IMR-90 (cell line): Measurements from ENCODE around the gene ETV7. TPM values are rescaled to one million over a fixed set of nuclear protein-coding genes. Genes with fewer than 3 reads are reported as not detected.
"Not testable (repeated sequence)": the region's sequence is repeated elsewhere in the genome, so short reads cannot be mapped to it uniquely, and the experiment has no call there.

Experiments used
- ATAC-seq: fragments of 200-7000 bp; cut with Tn5 transposase; 2 replicates; pipeline ENCODE4 v1.9.1; 2020; ENCODE audit warnings: low read depth, mild to moderate bottlenecking, moderate library complexity
- BruUV-seq: library from RNA; stranded (reverse); fragments of 400-500 nt; replicated peaks from 2 replicates; lab custom pipeline; 2021; lab: Mats Ljungman, UMichigan
- CTCF ChIA-PET: fragments of 300-600 bp; formaldehyde crosslinking; extraction: SDS; loops from one replicate; lab custom pipeline; 2021; ENCODE audit warnings: antibody characterized with exemption; lab: Yijun Ruan, JAX
- POLR2A ChIA-PET: fragments of 300-600 bp; sonication (Branson Sonifier 250); formaldehyde crosslinking; loops from one replicate; lab custom pipeline; 2022; ENCODE audit warnings: antibody characterized with exemption; ENCODE audit not compliant: unreplicated experiment; lab: Charles Lee
- DNase-seq: peaks from one replicate; pipeline ENCODE4 v3.0.0; 2013
- H2AFZ ChIP-seq: replicated peaks from 2 replicates; pipeline ENCODE3; 2013; ENCODE audit warnings: low read length, mild to moderate bottlenecking; ENCODE audit not compliant: poor library complexity
- H2AK5ac ChIP-seq: 2 replicates; pipeline ENCODE4 v1.6.1; 2013; ENCODE audit warnings: low read depth, low read length, inconsistent platforms
- H2AK9ac ChIP-seq: replicated peaks from 2 replicates; pipeline ENCODE3; 2013; ENCODE audit warnings: mild to moderate bottlenecking, low read depth, low read length, moderate library complexity; ENCODE audit not compliant: poor library complexity
- H2BK120ac ChIP-seq: 2 replicates; pipeline ENCODE4 v1.6.1; 2013; ENCODE audit warnings: low read depth, low read length, inconsistent platforms
- H2BK15ac ChIP-seq: 3 replicates; pipeline ENCODE4 v1.6.1; 2013; ENCODE audit warnings: low read depth, low read length, inconsistent platforms
- H2BK20ac ChIP-seq: 2 replicates; pipeline ENCODE4 v1.6.1; 2013; ENCODE audit warnings: low read depth, mild to moderate bottlenecking, inconsistent platforms, low read length, moderate library complexity
- H2BK5ac ChIP-seq: 2 replicates; pipeline ENCODE4 v1.6.1; 2013; ENCODE audit warnings: mild to moderate bottlenecking, low read depth, low read length, inconsistent platforms; ENCODE audit not compliant: poor library complexity, severe bottlenecking
- H3K14ac ChIP-seq: replicated peaks from 2 replicates; pipeline ENCODE4 v1.6.1; 2013; ENCODE audit warnings: low read depth, low read length, inconsistent platforms
- H3K18ac ChIP-seq: 2 replicates; pipeline ENCODE4 v1.6.1; 2013; ENCODE audit warnings: low read depth, low read length, control low read depth
- H3K23ac ChIP-seq: 2 replicates; pipeline ENCODE4 v1.6.1; 2013; ENCODE audit warnings: low read depth, low read length, inconsistent platforms
- H3K27ac ChIP-seq: 2 replicates; pipeline ENCODE4 v1.5.1; 2013; ENCODE audit warnings: mild to moderate bottlenecking, control low read depth, low read length; ENCODE audit not compliant: insufficient read depth
- H3K27me3 ChIP-seq: 2 replicates; pipeline ENCODE4 v1.6.1; 2013; ENCODE audit warnings: low read length; ENCODE audit not compliant: control insufficient read depth, insufficient read depth
- H3K36me3 ChIP-seq: 2 replicates; pipeline ENCODE4 v1.6.1; 2013; ENCODE audit warnings: low read length, mixed read lengths; ENCODE audit not compliant: control insufficient read depth, insufficient read depth
- H3K4ac ChIP-seq: 2 replicates; pipeline ENCODE4 v1.6.1; 2013; ENCODE audit warnings: low read depth, low read length, inconsistent platforms
- H3K4me1 ChIP-seq: 2 replicates; pipeline ENCODE4 v1.6.1; 2013; ENCODE audit warnings: low read length, mixed read lengths; ENCODE audit not compliant: control insufficient read depth, insufficient read depth
- H3K4me2 ChIP-seq: 2 replicates; pipeline ENCODE4 v1.6.1; 2013; ENCODE audit warnings: low read depth, mild to moderate bottlenecking, control low read depth, low read length, moderate library complexity
- H3K4me3 ChIP-seq: 2 replicates; pipeline ENCODE4 v1.5.1; 2013; ENCODE audit warnings: low read depth, mild to moderate bottlenecking, control low read depth, low read length, moderate library complexity; ENCODE audit not compliant: insufficient read depth
- H3K56ac ChIP-seq: 2 replicates; pipeline ENCODE4 v1.6.1; 2013; ENCODE audit warnings: low read length, inconsistent platforms; ENCODE audit not compliant: insufficient read depth; ENCODE audit errors: extremely low read depth
- H3K79me1 ChIP-seq, 2 experiments: 2 replicates each; pipeline ENCODE4 v1.6.1; 2013; ENCODE audit warnings: low read length in 2 of 2, inconsistent platforms in 1 of 2, low read depth in 1 of 2
- H3K9ac ChIP-seq: 2 replicates; pipeline ENCODE4 v1.6.1; 2013; ENCODE audit warnings: low read depth, low read length, control low read depth
- H3K9me1 ChIP-seq: 2 replicates; pipeline ENCODE4 v1.6.1; 2013; ENCODE audit warnings: low read length, inconsistent platforms; ENCODE audit not compliant: insufficient read depth
- H3K9me3 ChIP-seq: 2 replicates; pipeline ENCODE4 v1.6.1; 2013; ENCODE audit warnings: low read length; ENCODE audit not compliant: control insufficient read depth, insufficient read depth
- H4K20me1 ChIP-seq: 2 replicates; pipeline ENCODE4 v1.6.1; 2013; ENCODE audit warnings: low read length, inconsistent platforms; ENCODE audit not compliant: insufficient read depth
- H4K5ac ChIP-seq: 2 replicates; pipeline ENCODE4 v1.6.1; 2013; ENCODE audit warnings: mild to moderate bottlenecking, low read depth, low read length, control low read depth
- H4K8ac ChIP-seq, 2 experiments: 2 replicates each; pipeline ENCODE4 v1.6.1; 2013; ENCODE audit warnings: low read depth in 2 of 2, low read length in 2 of 2, control low read depth in 1 of 2, inconsistent platforms in 1 of 2
- H4K91ac ChIP-seq: 2 replicates; pipeline ENCODE4 v1.6.1; 2013; ENCODE audit warnings: low read depth, low read length, inconsistent platforms; ENCODE audit not compliant: insufficient read depth
- RCOR1 ChIP-seq: IDR thresholded peaks from 2 replicates; pipeline ENCODE4 v1.6.1; 2012; ENCODE audit warnings: mild to moderate bottlenecking, low read length, improper control_type of control experiment; ENCODE audit not compliant: insufficient replicate concordance
- SMC3 ChIP-seq: fragments of 150-350 bp; IDR thresholded peaks from 2 replicates; pipeline ENCODE4 v1.6.1; 2016; ENCODE audit warnings: low read depth, mild to moderate bottlenecking, antibody characterized with exemption, low read length, moderate library complexity
- WGBS, 2 experiments: methylation state at CpG; one replicate each; pipeline versions ENCODE4 v1.1.5 to v1.1.7; 2013; ENCODE audit warnings: missing lambda C conversion rate in 2 of 2; ENCODE audit not compliant: insufficient read length in 1 of 2; ENCODE audit errors: extremely low coverage in 2 of 2; 5-methylcytosine and 5-hydroxymethylcytosine counted together
- dilution Hi-C: fragments of 300-500 bp; cut with HindIII; formaldehyde crosslinking; loops from one replicate; pipeline ENCODE4 v1.14.3; 2018; ENCODE audit warnings: low sequenced_read_pairs; ENCODE audit not compliant: unreplicated experiment
- in situ Hi-C: fragments of 300-500 bp; cut with MboI; formaldehyde crosslinking; loops from 3 replicates; pipeline ENCODE4 v1.14.3; 2019; ENCODE audit warnings: low sequenced_read_pairs, inconsistent platforms, mixed read lengths
- intact Hi-C: fragments of 100-400 bp; cut with micrococcal nuclease; formaldehyde crosslinking; loops from 2 replicates; pipeline ENCODE4 v1.10.0; 2022
- polyA plus RNA-seq, 3 experiments: library from polyadenylated mRNA; depleted of rRNA; stranded (reverse); fragments of >200 nt; gene quantifications; 2 replicates each; pipeline ENCODE4 v1.2.3, GENCODE V29; 2012; ENCODE audit warnings: low replicate concordance in 1 of 3
- total RNA-seq: library from RNA; depleted of rRNA; stranded (reverse); fragments of >200 nt; gene quantifications from 2 replicates; pipeline ENCODE4 v1.2.3, GENCODE V29; 2012

ETV7 gene
- total and polyA plus RNA-seq, 2 of the 4 experiments (the other 2 are of a cell fraction): 0.17 to 0.18 TPM

DNA sequence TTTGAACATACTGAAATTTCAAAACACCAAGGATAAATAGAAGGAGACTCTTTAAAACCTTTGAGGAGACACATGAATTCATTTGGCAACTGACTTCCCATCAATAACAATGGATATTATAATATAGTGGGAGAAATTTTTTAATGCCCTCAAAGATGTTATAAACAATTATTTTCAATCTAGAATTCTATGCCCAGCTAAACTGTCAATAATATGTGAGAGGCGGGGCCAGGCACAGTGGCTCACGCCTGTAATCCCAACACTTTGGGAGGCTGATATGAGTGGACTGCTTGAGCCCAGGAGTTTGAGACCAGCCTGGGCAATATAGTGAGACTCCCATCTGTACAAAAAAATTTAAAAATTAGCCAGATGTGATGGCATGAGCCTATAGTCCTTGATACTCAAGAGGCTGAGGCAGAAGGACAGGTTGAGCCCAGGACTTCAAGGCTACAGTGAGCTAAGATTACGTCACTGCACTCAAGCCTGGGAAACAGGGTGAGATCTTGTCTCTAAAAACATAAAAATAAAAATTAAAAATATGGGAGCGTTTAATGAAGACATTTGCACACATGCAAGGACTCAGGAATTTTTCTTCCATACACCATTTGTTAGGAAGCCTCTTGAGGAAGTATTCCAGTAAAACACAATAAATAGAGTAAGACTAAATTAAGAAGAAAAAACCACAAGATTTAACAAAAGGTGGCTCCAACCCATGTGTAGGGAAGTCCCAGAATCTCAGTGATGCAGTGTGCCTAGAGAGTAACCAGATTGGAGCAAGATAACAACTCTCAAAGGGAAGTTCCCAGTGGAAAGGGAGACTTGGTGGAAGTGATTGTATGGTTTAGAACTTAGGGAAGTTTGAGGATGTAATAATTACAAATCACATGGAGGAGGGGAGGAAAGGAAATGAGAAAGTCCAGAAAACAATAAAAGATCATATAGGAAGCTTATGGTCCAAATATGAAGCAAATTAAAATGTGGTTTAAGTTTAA, 26.3 kb upstream of the ETV7 start:
- DNase-seq (no peak), ATAC-seq (no peak)
- no peak overlapping the region for H3K4me2 ChIP-seq
- no peak overlapping the region for H2BK20ac ChIP-seq
- no peak overlapping the region for H3K23ac ChIP-seq
- no peaks in the 10 kb centered on the region for H4K20me1 ChIP-seq
- no peak overlapping the region for H2BK120ac ChIP-seq
- H3K18ac ChIP-seq: no peak overlapping the region
- BruUV-seq: no TSS peak
- H3K14ac ChIP-seq: no peak overlapping the region
- no peak overlapping the region for H3K4ac ChIP-seq
- 0 out of 2 replicates have a peak, but pooled peaks cover 3% of the 10 kb centered on the region for H3K9me1 ChIP-seq
- no peak overlapping the region for H2BK15ac ChIP-seq
- H3K36me3 ChIP-seq: no peaks in the 10 kb centered on the region
- H2BK5ac ChIP-seq: no peak overlapping the region
- ChIA-PET CTCF (no interaction called here), POLR2A (no interaction called here)
- H3K79me1 ChIP-seq: no peaks in the 10 kb centered on the region
- H3K9me3 ChIP-seq: no peaks in the 10 kb centered on the region
- in situ Hi-C loops (no loop called here), dilution Hi-C loops (no loop called here), intact Hi-C loops (no loop called here)
- no peak overlapping the region for H4K91ac ChIP-seq
- H2AK9ac ChIP-seq: no peak overlapping the region
- H2AK5ac ChIP-seq: no peak overlapping the region
- no peak overlapping the region for H2AFZ ChIP-seq
- no peak overlapping the region for H4K5ac ChIP-seq
- no peak overlapping the region for H3K56ac ChIP-seq
- H3K4me3 ChIP-seq: no peak overlapping the region
- no peak overlapping the region for H3K27ac ChIP-seq
- no CpG with 5 or more reads among the region's 4 CpGs for WGBS, 2 experiments
- no peaks in the 10 kb centered on the region for H3K4me1 ChIP-seq
- H3K27me3 ChIP-seq: peaks cover 7% of the 10 kb centered on the region
- H3K9ac ChIP-seq: no peak overlapping the region
- no peak overlapping the region for H4K8ac ChIP-seq
- TF ChIP-seq SMC3 (no peak), RCOR1 (no peak)

DNA sequence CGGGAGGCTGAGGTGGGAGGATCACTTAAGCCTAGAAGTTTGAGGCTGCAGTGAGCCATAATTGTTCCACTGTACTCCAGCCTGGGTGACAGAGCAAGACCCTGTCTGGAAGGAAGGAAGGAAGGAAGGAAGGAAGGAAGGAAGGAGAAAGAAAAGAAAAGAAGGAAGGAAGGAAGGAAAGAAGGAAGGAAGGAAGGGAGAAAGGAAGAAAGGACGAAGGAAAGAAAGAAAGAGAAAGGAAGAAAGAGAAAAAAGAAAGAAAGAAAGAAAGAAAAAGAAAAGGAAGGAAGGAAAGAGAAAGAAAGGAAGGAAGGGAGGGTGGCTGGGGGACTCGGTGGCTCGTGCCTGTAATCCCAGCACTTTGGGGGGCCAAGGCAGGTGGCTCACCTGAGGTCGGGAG, 22.2 kb upstream of the ETV7 start:
- CTCF ChIA-PET, H3K9me3 ChIP-seq, dilution Hi-C loops, H4K5ac ChIP-seq, H3K9ac ChIP-seq, H2AK5ac ChIP-seq, H2BK20ac ChIP-seq, BruUV-seq, H3K23ac ChIP-seq, ATAC-seq, H4K91ac ChIP-seq, H3K14ac ChIP-seq, H3K79me1 ChIP-seq, DNase-seq, H4K20me1 ChIP-seq, H2BK5ac ChIP-seq, POLR2A ChIA-PET, intact Hi-C loops, H3K36me3 ChIP-seq, H3K4ac ChIP-seq, H3K18ac ChIP-seq, H2AFZ ChIP-seq, H3K9me1 ChIP-seq, in situ Hi-C loops, H3K4me2 ChIP-seq, H2BK120ac ChIP-seq, H2BK15ac ChIP-seq, H3K27ac ChIP-seq, H3K56ac ChIP-seq, H3K4me3 ChIP-seq, H3K4me1 ChIP-seq, H2AK9ac ChIP-seq, H4K8ac ChIP-seq: not testable (repeated sequence)
- H3K27me3 ChIP-seq: peaks cover 12% of the 10 kb centered on the region
- 49% methylated on average over 3 of the region's 5 CpGs; no CpG with 5 or more reads in 1 of the 2 experiments for WGBS, 2 experiments
